PC-3 (cell line): ENCODE results near the gene GORASP1.

Experiments used
- EZH2 ChIP-seq: fragments of 300-600 bp; sonication (generic); IDR thresholded peaks from one replicate; pipeline ENCODE4 v1.6.1; 2017; ENCODE audit warnings: antibody characterized with exemption, mild to moderate bottlenecking, low read length; ENCODE audit not compliant: unreplicated experiment
- TF ChIP-seq, protein P1 (sequence below): fragments of 300-600 bp; sonication (generic); conservative IDR thresholded peaks from 2 replicates; pipeline ENCODE4 v1.5.1; 2017; ENCODE audit warnings: antibody characterized with exemption, low read depth, mild to moderate bottlenecking, low read length

DNA sequence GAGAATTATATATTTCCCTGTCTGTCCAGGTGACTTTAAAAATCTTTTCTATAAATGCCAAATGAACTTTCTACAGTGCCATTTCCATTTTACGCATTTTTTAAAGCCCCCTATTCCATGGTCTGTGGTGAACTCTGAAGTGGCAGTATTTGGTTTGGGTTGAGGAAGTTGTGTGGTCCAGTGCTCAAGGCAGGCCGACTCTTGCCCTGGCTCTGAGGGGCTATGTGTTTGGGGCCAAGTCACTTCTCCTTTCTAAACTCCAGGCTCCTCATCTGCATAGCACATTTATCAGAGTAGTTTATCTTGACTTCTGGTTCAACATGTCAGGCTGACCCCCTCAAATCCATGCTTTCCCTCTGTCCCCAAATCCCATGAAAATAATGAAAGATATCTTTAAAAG, 14.2 kb upstream of the GORASP1 start:
- TF ChIP-seq, protein P1, sequence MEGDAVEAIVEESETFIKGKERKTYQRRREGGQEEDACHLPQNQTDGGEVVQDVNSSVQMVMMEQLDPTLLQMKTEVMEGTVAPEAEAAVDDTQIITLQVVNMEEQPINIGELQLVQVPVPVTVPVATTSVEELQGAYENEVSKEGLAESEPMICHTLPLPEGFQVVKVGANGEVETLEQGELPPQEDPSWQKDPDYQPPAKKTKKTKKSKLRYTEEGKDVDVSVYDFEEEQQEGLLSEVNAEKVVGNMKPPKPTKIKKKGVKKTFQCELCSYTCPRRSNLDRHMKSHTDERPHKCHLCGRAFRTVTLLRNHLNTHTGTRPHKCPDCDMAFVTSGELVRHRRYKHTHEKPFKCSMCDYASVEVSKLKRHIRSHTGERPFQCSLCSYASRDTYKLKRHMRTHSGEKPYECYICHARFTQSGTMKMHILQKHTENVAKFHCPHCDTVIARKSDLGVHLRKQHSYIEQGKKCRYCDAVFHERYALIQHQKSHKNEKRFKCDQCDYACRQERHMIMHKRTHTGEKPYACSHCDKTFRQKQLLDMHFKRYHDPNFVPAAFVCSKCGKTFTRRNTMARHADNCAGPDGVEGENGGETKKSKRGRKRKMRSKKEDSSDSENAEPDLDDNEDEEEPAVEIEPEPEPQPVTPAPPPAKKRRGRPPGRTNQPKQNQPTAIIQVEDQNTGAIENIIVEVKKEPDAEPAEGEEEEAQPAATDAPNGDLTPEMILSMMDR, result no peak
- no peak for TF ChIP-seq EZH2
